Measurements from ENCODE around the gene CDK12.
"Not testable (repeated sequence)": the region's sequence is repeated elsewhere in the genome, so short reads cannot be mapped to it uniquely, and the experiment has no call there.

Gene CDK12

GRCh38 chr17:39450847-39451581, 10.3 kb upstream of the CDK12 start, which contains the start of gene MED1:
MED1 (minus strand) TSS chr17:39451263; CDS start chr17:39451062, 201 bp downstream.
- peak; percentile 99 for DNase-seq (ENCODE audit: low read depth)
- TF ChIP-seq CTCF (IDR thresholded peaks at IDR 0.05; ENCODE audit: insufficient read depth, low read depth, low read length, missing control alignments), result no peak

GRCh38 chr17:39455919-39456318, 5.4 kb upstream of the CDK12 start:
- no peak for DNase-seq (ENCODE audit: low read depth)
- no peak overlapping the region for H3K4me3 ChIP-seq (ENCODE audit: low read depth, low read length)
- no peak for TF ChIP-seq CTCF (IDR thresholded peaks at IDR 0.05; ENCODE audit: insufficient read depth, low read depth, low read length, missing control alignments)

More at GRCh38 chr17:39450847-39451581, 10.3 kb upstream of the CDK12 start, which contains the start of gene MED1:
- peak within 1 kb of the TSS; percentile 93 for H3K4me3 ChIP-seq (ENCODE audit: low read depth, low read length)

GRCh38 chr17:39461926-39462569, 762 bp downstream of the CDK12 start:
- TF ChIP-seq CTCF (IDR thresholded peaks at IDR 0.05; ENCODE audit: insufficient read depth, low read depth, low read length, missing control alignments), result no peak
- H3K4me3 ChIP-seq (ENCODE audit: low read depth, low read length), result peak overlapping the region; percentile 88
- DNase-seq (ENCODE audit: low read depth), result no peak

GRCh38 chr17:39462631-39463375, 1.5 kb downstream of the CDK12 start:
- DNase-seq (ENCODE audit: low read depth), result peak; percentile 14
- TF ChIP-seq CTCF (IDR thresholded peaks at IDR 0.05; ENCODE audit: insufficient read depth, low read depth, low read length, missing control alignments), result no peak
- peak overlapping the region; percentile 88 for H3K4me3 ChIP-seq (ENCODE audit: low read depth, low read length)

GRCh38 chr17:39464639-39465181, 3.4 kb downstream of the CDK12 start:
- peak overlapping the region; percentile 88 for H3K4me3 ChIP-seq (ENCODE audit: low read depth, low read length)
- DNase-seq (ENCODE audit: low read depth), result not testable (repeated sequence)

GRCh38 chr17:39468610-39469009, 7.3 kb downstream of the CDK12 start:
- H3K4me3 ChIP-seq (ENCODE audit: low read depth, low read length); DNase-seq (ENCODE audit: low read depth): not testable (repeated sequence)

GRCh38 chr17:39473310-39473709, 12.0 kb downstream of the CDK12 start:
- no peak for DNase-seq (ENCODE audit: low read depth)
- H3K4me3 ChIP-seq (ENCODE audit: low read depth, low read length), result no peak overlapping the region
- no peak for TF ChIP-seq CTCF (IDR thresholded peaks at IDR 0.05; ENCODE audit: insufficient read depth, low read depth, low read length, missing control alignments)

GRCh38 chr17:39479631-39480030, 18.3 kb downstream of the CDK12 start:
- DNase-seq (ENCODE audit: low read depth); H3K4me3 ChIP-seq (ENCODE audit: low read depth, low read length): not testable (repeated sequence)

Measured in GM12865 (cell line).